Bronchial epithelial cell (primary cell): ENCODE measurements around the gene CMSS1. TPM values are rescaled to one million over a fixed set of nuclear protein-coding genes. Genes with fewer than 3 reads are reported as not detected.

ENCODE experiments used
- DNase-seq: peaks from one replicate; pipeline ENCODE4 v3.0.0-alpha.2; 2010; ENCODE audit warnings: low read depth
- FAIRE-seq: peaks from 2 replicates; lab custom pipeline; 2011; peaks lifted over from hg19 to GRCh38; lab: Jason Lieb, UNC
- H3K27me3 ChIP-seq: 2 replicates; pipeline ENCODE4 v1.5.1; 2011; ENCODE audit warnings: low read length; ENCODE audit not compliant: control insufficient read depth, insufficient read depth
- H3K36me3 ChIP-seq: 2 replicates; pipeline ENCODE4 v1.5.1; 2011; ENCODE audit warnings: low read length; ENCODE audit not compliant: control insufficient read depth, insufficient read depth
- H3K4me3 ChIP-seq: 2 replicates; pipeline ENCODE4 v1.5.1; 2011; ENCODE audit warnings: mild to moderate bottlenecking, low read depth, low read length, control low read depth
- CTCF ChIP-seq: IDR thresholded peaks from 2 replicates; pipeline ENCODE4 v1.5.1; 2011; ENCODE audit warnings: mild to moderate bottlenecking, moderate library complexity, low read length, control low read depth, inconsistent platforms; ENCODE audit not compliant: insufficient read depth, severe bottlenecking
- total RNA-seq: library from RNA; depleted of rRNA; stranded (reverse); fragments of >200 nt; gene quantifications from 2 replicates; pipeline ENCODE4 v1.2.1, GENCODE V29; 2014

The CMSS1 gene
- total RNA-seq, 1 donor from 2014 or later, result 21.3 TPM

- Histone ChIP-seq H3K36me3 (no peaks in the 10 kb centered on the region), H3K4me3 (no peak overlapping the region), H3K27me3 (no peaks in the 10 kb centered on the region)
- FAIRE-seq (no peak), DNase-seq (no peak)
- no peak for TF ChIP-seq CTCF
Observed at GRCh38 chr3:99843590-99844258, 26.1 kb downstream of the CMSS1 start.

- no peak for FAIRE-seq
Observed at GRCh38 chr3:99845331-99845730, 27.7 kb downstream of the CMSS1 start.

GRCh38 chr3:99845999-99846398 lies 28.3 kb downstream of the CMSS1 start:
- no peak for FAIRE-seq
- Histone ChIP-seq H3K27me3 (no peaks in the 10 kb centered on the region), H3K36me3 (no peaks in the 10 kb centered on the region), H3K4me3 (no peak overlapping the region)
- no peak for DNase-seq
- no peak for TF ChIP-seq CTCF

More at GRCh38 chr3:99845331-99845730, 27.7 kb downstream of the CMSS1 start:
- Histone ChIP-seq H3K4me3 (no peak overlapping the region), H3K36me3 (no peaks in the 10 kb centered on the region), H3K27me3 (no peaks in the 10 kb centered on the region)
- DNase-seq, result no peak
- no peak for TF ChIP-seq CTCF

GRCh38 chr3:99846477-99847160 lies 29.0 kb downstream of the CMSS1 start:
- no peaks in the 10 kb centered on the region for H3K27me3 ChIP-seq
- no peak for TF ChIP-seq CTCF
- FAIRE-seq (no peak), DNase-seq (peak; percentile 72)
- no peaks in the 10 kb centered on the region for H3K36me3 ChIP-seq
- no peak overlapping the region for H3K4me3 ChIP-seq

- no peak for TF ChIP-seq CTCF
- Histone ChIP-seq H3K36me3 (no peaks in the 10 kb centered on the region), H3K27me3 (no peaks in the 10 kb centered on the region), H3K4me3 (no peak overlapping the region)
- DNase-seq (no peak), FAIRE-seq (no peak)
Observed at GRCh38 chr3:99848433-99848832, 30.8 kb downstream of the CMSS1 start.
